OCI-LY3 (cell line): ENCODE data around the gene C16orf74.
A peak's percentile ranks its signal among the peaks of the same experiment; 100 is the strongest.

Experiments
- H2AFZ ChIP-seq: fragments of 200-600, 300-600 bp; shearing (Covaris generic); 2 replicates; pipeline ENCODE4 v1.6.0; 2014; ENCODE audit warnings: antibody characterized with exemption, low read depth, low read length
- H3K27ac ChIP-seq: fragments of 200-600, 300-600 bp; sonication (generic); 2 replicates; pipeline ENCODE4 v1.5.1; 2014; ENCODE audit warnings: mild to moderate bottlenecking, low read length, moderate library complexity, mixed read lengths
- H3K27me3 ChIP-seq: fragments of 200-600, 300-600 bp; sonication (generic); 2 replicates; pipeline ENCODE4 v1.6.1; 2014; ENCODE audit warnings: low read depth, low read length, mixed read lengths
- H3K36me3 ChIP-seq: fragments of 200-600, 300-600 bp; sonication (generic); replicated peaks from 2 replicates; pipeline ENCODE3; 2014; ENCODE audit warnings: low read depth, low read length, mixed read lengths
- H3K4me1 ChIP-seq: fragments of 300-600, 200-600 bp; sonication (generic); 2 replicates; pipeline ENCODE4 v1.6.1; 2014; ENCODE audit warnings: low read length, mixed read lengths
- H3K4me2 ChIP-seq: fragments of 200-600, 300-600 bp; sonication (generic); 2 replicates; pipeline ENCODE4 v1.6.1; 2014; ENCODE audit warnings: low read length, mixed read lengths
- H3K4me3 ChIP-seq: fragments of 300-600, 200-600 bp; sonication (generic); 2 replicates; pipeline ENCODE4 v1.5.1; 2014; ENCODE audit warnings: antibody characterized with exemption, mild to moderate bottlenecking, low read length, moderate library complexity
- H3K79me2 ChIP-seq: fragments of 300-600, 200-600 bp; shearing (Covaris generic); 2 replicates; pipeline ENCODE4 v1.6.1; 2014; ENCODE audit warnings: mild to moderate bottlenecking, low read length, mixed read lengths
- H3K9ac ChIP-seq: fragments of 300-600, 200-600 bp; shearing (Covaris generic); 2 replicates; pipeline ENCODE4 v1.6.0; 2014; ENCODE audit warnings: mild to moderate bottlenecking, low read length, moderate library complexity
- H3K9me3 ChIP-seq: fragments of 200-600, 300-600 bp; shearing (Covaris generic); 2 replicates; pipeline ENCODE4 v1.6.1; 2014; ENCODE audit warnings: low read length, mixed read lengths; ENCODE audit not compliant: insufficient read depth
- H4K20me1 ChIP-seq: fragments of 200-600, 300-600 bp; sonication (generic); 2 replicates; pipeline ENCODE4 v1.6.1; 2016; ENCODE audit warnings: low read length, mixed read lengths; ENCODE audit not compliant: insufficient read depth
- CTCF ChIP-seq: fragments of 200-600, 300-600 bp; sonication (generic); IDR thresholded peaks from 2 replicates; pipeline ENCODE4 v1.5.1; 2014; ENCODE audit warnings: antibody characterized with exemption, low read length, low read depth
- EZH2phosphoT487 ChIP-seq: fragments of 200-600 bp; shearing (Covaris generic); IDR thresholded peaks from 2 replicates; pipeline ENCODE4 v1.6.1; 2018; ENCODE audit warnings: antibody characterized with exemption, mixed run types, low read depth

The C16orf74 gene

GRCh38 chr16:85717393-85718152 lies 33.3 kb downstream of the C16orf74 start:
- H3K27me3 ChIP-seq = peaks cover 25% of the 10 kb centered on the region
- H2AFZ ChIP-seq = 0 out of 2 replicates have a peak overlapping the region, but pooled peaks have one; percentile 52
- H3K9ac ChIP-seq = no peak overlapping the region
- H3K4me2 ChIP-seq = peak overlapping the region; percentile 45
- no peak overlapping the region for H3K4me3 ChIP-seq
- no peak overlapping the region for H3K27ac ChIP-seq
- H4K20me1 ChIP-seq = 0 out of 2 replicates have a peak, but pooled peaks cover 5% of the 10 kb centered on the region
- H3K79me2 ChIP-seq = no peaks in the 10 kb centered on the region
- no peaks in the 10 kb centered on the region for H3K9me3 ChIP-seq
- H3K36me3 ChIP-seq = no peaks in the 10 kb centered on the region
- TF ChIP-seq CTCF (peak; percentile 79), EZH2phosphoT487 (no peak)
- no peaks in the 10 kb centered on the region for H3K4me1 ChIP-seq

GRCh38 chr16:85716680-85717038 lies 34.2 kb downstream of the C16orf74 start:
- H2AFZ ChIP-seq = no peak overlapping the region
- no peak overlapping the region for H3K27ac ChIP-seq
- peaks cover 33% of the 10 kb centered on the region for H3K27me3 ChIP-seq
- H3K4me3 ChIP-seq = no peak overlapping the region
- no peaks in the 10 kb centered on the region for H3K79me2 ChIP-seq
- no peak overlapping the region for H3K4me2 ChIP-seq
- no peaks in the 10 kb centered on the region for H3K9me3 ChIP-seq
- H3K9ac ChIP-seq = no peak overlapping the region
- no peaks in the 10 kb centered on the region for H3K36me3 ChIP-seq
- TF ChIP-seq EZH2phosphoT487 (no peak), CTCF (no peak)
- no peaks in the 10 kb centered on the region for H3K4me1 ChIP-seq
- 0 out of 2 replicates have a peak, but pooled peaks cover 5% of the 10 kb centered on the region for H4K20me1 ChIP-seq

GRCh38 chr16:85716022-85716679 lies 34.7 kb downstream of the C16orf74 start:
- TF ChIP-seq EZH2phosphoT487 = no peak
- TF ChIP-seq CTCF = no peak
- H3K36me3 ChIP-seq = no peaks in the 10 kb centered on the region
- peaks cover 34% of the 10 kb centered on the region for H3K27me3 ChIP-seq
- no peak overlapping the region for H3K9ac ChIP-seq
- no peak overlapping the region for H3K4me3 ChIP-seq
- no peak overlapping the region for H3K27ac ChIP-seq
- no peaks in the 10 kb centered on the region for H3K4me1 ChIP-seq
- no peak overlapping the region for H2AFZ ChIP-seq
- no peaks in the 10 kb centered on the region for H3K9me3 ChIP-seq
- no peak overlapping the region for H3K4me2 ChIP-seq
- H3K79me2 ChIP-seq = no peaks in the 10 kb centered on the region
- 0 out of 2 replicates have a peak, but pooled peaks cover 5% of the 10 kb centered on the region for H4K20me1 ChIP-seq

GRCh38 chr16:85715169-85716021 lies 35.5 kb downstream of the C16orf74 start:
- Histone ChIP-seq H3K4me3 (no peak overlapping the region), H3K9ac (no peak overlapping the region)

More at GRCh38 chr16:85715169-85716021, 35.5 kb downstream of the C16orf74 start:
- Histone ChIP-seq H4K20me1 (0 out of 2 replicates have a peak, but pooled peaks cover 5% of the 10 kb centered on the region), H3K9me3 (no peaks in the 10 kb centered on the region), H3K36me3 (no peaks in the 10 kb centered on the region), H3K79me2 (no peaks in the 10 kb centered on the region), H3K4me2 (no peak overlapping the region), H3K27ac (no peak overlapping the region), H3K4me1 (no peaks in the 10 kb centered on the region), H3K27me3 (peaks cover 34% of the 10 kb centered on the region), H2AFZ (no peak overlapping the region)
- TF ChIP-seq EZH2phosphoT487 (no peak), CTCF (no peak)
